ENCODE results near the gene GPR161. TPM values are rescaled to one million over a fixed set of nuclear protein-coding genes. Genes with fewer than 3 reads are reported as not detected.

The GPR161 gene
- polyA plus RNA-seq, 1 experiment: 20.4 TPM

DNA sequence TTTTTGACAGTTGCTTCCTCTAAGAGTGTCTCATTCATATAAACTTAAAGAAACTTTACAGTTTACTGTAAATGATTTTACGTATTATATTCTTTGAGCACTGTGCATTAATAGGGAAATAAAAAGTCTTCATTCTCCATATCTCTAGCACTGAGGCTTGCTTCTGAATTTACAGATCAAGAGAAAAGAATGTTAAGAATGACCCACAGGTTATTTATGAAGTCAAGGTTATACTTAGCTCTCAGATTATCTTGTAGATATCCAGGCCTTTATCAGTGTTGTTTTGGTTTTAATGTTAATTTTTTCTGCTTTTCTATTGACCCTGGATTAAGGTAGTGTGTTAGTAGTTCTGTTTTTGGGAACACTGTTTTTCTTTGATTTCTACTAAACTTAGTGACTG, 91.4 kb downstream of the GPR161 start:
- Histone ChIP-seq H3K36me3 (ENCODE audit: control insufficient read depth, insufficient read depth, low read length) (peaks cover 1% of the 10 kb centered on the region; the same call in 1 of the 2 replicates), H3K4me3 (ENCODE audit: low read depth, low read length) (no peak overlapping the region), H3K27me3 (ENCODE audit: control insufficient read depth, insufficient read depth, low read length) (no peaks in the 10 kb centered on the region)
- ChIA-PET POLR2A (no interaction called here), CTCF (no interaction called here)
- TF ChIP-seq, protein P1, sequence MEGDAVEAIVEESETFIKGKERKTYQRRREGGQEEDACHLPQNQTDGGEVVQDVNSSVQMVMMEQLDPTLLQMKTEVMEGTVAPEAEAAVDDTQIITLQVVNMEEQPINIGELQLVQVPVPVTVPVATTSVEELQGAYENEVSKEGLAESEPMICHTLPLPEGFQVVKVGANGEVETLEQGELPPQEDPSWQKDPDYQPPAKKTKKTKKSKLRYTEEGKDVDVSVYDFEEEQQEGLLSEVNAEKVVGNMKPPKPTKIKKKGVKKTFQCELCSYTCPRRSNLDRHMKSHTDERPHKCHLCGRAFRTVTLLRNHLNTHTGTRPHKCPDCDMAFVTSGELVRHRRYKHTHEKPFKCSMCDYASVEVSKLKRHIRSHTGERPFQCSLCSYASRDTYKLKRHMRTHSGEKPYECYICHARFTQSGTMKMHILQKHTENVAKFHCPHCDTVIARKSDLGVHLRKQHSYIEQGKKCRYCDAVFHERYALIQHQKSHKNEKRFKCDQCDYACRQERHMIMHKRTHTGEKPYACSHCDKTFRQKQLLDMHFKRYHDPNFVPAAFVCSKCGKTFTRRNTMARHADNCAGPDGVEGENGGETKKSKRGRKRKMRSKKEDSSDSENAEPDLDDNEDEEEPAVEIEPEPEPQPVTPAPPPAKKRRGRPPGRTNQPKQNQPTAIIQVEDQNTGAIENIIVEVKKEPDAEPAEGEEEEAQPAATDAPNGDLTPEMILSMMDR (IDR thresholded peaks at IDR 0.05; ENCODE audit: insufficient read depth, low read depth, low read length): no peak
- no peak for DNase-seq (ENCODE audit: low read depth)

GRCh38 chr1:168042362-168042761, 94.4 kb downstream of the GPR161 start:
- ChIA-PET POLR2A (no interaction called here), CTCF (no interaction called here)
- TF ChIP-seq, protein P1 (IDR thresholded peaks at IDR 0.05; ENCODE audit: insufficient read depth, low read depth, low read length): no peak
- no peak for DNase-seq (ENCODE audit: low read depth)
- Histone ChIP-seq H3K36me3 (ENCODE audit: control insufficient read depth, insufficient read depth, low read length) (peaks cover 1% of the 10 kb centered on the region; the same call in 1 of the 2 replicates), H3K4me3 (ENCODE audit: low read depth, low read length) (no peak overlapping the region), H3K27me3 (ENCODE audit: control insufficient read depth, insufficient read depth, low read length) (no peaks in the 10 kb centered on the region)

DNA sequence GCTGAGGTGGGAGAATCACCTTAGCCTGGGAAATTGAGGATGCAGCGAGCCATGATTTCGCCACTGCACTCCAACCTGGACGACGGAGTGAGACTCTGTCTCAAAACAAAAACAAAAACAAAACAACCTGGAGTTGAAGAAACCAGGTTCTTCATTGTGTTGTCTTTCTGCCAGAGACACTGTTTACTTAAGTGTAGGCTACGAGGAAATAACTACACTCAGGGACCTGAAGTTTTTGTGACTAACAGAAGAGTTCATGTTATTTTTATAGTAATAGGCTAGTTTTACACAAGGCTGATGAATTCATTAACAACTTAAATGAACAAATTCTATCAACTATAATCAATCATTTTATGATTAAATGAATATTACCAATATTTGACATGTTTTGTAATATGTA, 101.4 kb downstream of the GPR161 start:
- no peaks in the 10 kb centered on the region for H3K36me3 ChIP-seq (ENCODE audit: control insufficient read depth, insufficient read depth, low read length)
- CTCF ChIA-PET: no interaction called here
- no peak overlapping the region for H3K4me3 ChIP-seq (ENCODE audit: low read depth, low read length)
- no peaks in the 10 kb centered on the region for H3K27me3 ChIP-seq (ENCODE audit: control insufficient read depth, insufficient read depth, low read length)
- DNase-seq (ENCODE audit: low read depth): no peak
- TF ChIP-seq, protein P1 (IDR thresholded peaks at IDR 0.05; ENCODE audit: insufficient read depth, low read depth, low read length): no peak
- POLR2A ChIA-PET: no interaction called here

GRCh38 chr1:168032029-168032428, 104.7 kb downstream of the GPR161 start:
- ChIA-PET CTCF (no interaction called here), POLR2A (no interaction called here)
- H3K27me3 ChIP-seq (ENCODE audit: control insufficient read depth, insufficient read depth, low read length): no peaks in the 10 kb centered on the region
- H3K36me3 ChIP-seq (ENCODE audit: control insufficient read depth, insufficient read depth, low read length): no peaks in the 10 kb centered on the region
- TF ChIP-seq, protein P1 (IDR thresholded peaks at IDR 0.05; ENCODE audit: insufficient read depth, low read depth, low read length): no peak
- no peak overlapping the region for H3K4me3 ChIP-seq (ENCODE audit: low read depth, low read length)
- DNase-seq (ENCODE audit: low read depth): no peak

DNA sequence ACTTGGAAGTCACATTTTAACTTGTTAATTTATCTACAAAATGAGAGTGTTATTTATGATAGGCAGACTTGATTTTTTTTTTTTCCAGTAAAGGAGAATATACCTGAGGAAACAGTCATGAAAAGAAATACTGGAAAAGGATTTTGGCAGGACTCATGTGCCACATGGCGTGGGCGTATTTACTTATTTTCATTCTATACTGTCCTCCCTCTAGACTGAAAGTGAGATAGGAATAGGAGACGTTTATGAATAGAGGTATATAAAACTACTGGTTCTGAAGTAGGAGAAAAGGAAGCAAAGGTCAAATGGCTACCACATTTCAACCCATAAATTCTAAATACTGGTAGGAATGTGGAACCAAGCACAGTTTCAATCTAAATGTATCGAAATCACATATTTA, 105.1 kb downstream of the GPR161 start:
- Histone ChIP-seq H3K36me3 (ENCODE audit: control insufficient read depth, insufficient read depth, low read length) (no peaks in the 10 kb centered on the region), H3K4me3 (ENCODE audit: low read depth, low read length) (no peak overlapping the region), H3K27me3 (ENCODE audit: control insufficient read depth, insufficient read depth, low read length) (no peaks in the 10 kb centered on the region)
- TF ChIP-seq, protein P1 (IDR thresholded peaks at IDR 0.05; ENCODE audit: insufficient read depth, low read depth, low read length): no peak
- ChIA-PET CTCF (no interaction called here), POLR2A (no interaction called here)
- no peak for DNase-seq (ENCODE audit: low read depth)
